ENCODE measurements around the gene NFASC.
A peak's percentile ranks its signal among the peaks of the same experiment; 100 is the strongest.

The NFASC gene

GRCh38 chr1:204931768-204932572 lies 61.3 kb downstream of the NFASC start:
- no peak overlapping the region for H3K27ac ChIP-seq (ENCODE audit: low read length)
- H3K27me3 ChIP-seq (ENCODE audit: control insufficient read depth, insufficient read depth, low read length) = no peaks in the 10 kb centered on the region

GRCh38 chr1:204932573-204932909 lies 61.9 kb downstream of the NFASC start:
- Histone ChIP-seq H3K9me3 (ENCODE audit: control insufficient read depth, insufficient read depth, low read length) (no peaks in the 10 kb centered on the region), H3K27ac (ENCODE audit: low read length) (no peak overlapping the region), H3K27me3 (ENCODE audit: control insufficient read depth, insufficient read depth, low read length) (no peaks in the 10 kb centered on the region), H3K36me3 (ENCODE audit: control insufficient read depth, insufficient read depth, low read length) (no peaks in the 10 kb centered on the region), H3K4me3 (ENCODE audit: low read length) (no peak overlapping the region), H3K4me1 (ENCODE audit: control insufficient read depth, insufficient read depth, low read length) (peaks cover 11% of the 10 kb centered on the region)
- no peak for DNase-seq (ENCODE audit: low read depth, low spot score)
- no CpG with 5 or more reads among the region's 7 CpGs for WGBS (ENCODE audit: insufficient coverage, insufficient read length)

More at GRCh38 chr1:204931768-204932572, 61.3 kb downstream of the NFASC start:
- peaks cover 11% of the 10 kb centered on the region for H3K4me1 ChIP-seq (ENCODE audit: control insufficient read depth, insufficient read depth, low read length)
- H3K4me3 ChIP-seq (ENCODE audit: low read length) = no peak overlapping the region
- H3K9me3 ChIP-seq (ENCODE audit: control insufficient read depth, insufficient read depth, low read length) = no peaks in the 10 kb centered on the region
- no peak for DNase-seq (ENCODE audit: low read depth, low spot score)
- WGBS (ENCODE audit: insufficient coverage, insufficient read length) = no CpG with 5 or more reads among the region's 7 CpGs
- no peaks in the 10 kb centered on the region for H3K36me3 ChIP-seq (ENCODE audit: control insufficient read depth, insufficient read depth, low read length)

- Histone ChIP-seq H3K27ac (ENCODE audit: low read length) (no peak overlapping the region), H3K36me3 (ENCODE audit: control insufficient read depth, insufficient read depth, low read length) (no peaks in the 10 kb centered on the region), H3K4me3 (ENCODE audit: low read length) (no peak overlapping the region), H3K4me1 (ENCODE audit: control insufficient read depth, insufficient read depth, low read length) (no peaks in the 10 kb centered on the region), H3K9me3 (ENCODE audit: control insufficient read depth, insufficient read depth, low read length) (no peaks in the 10 kb centered on the region), H3K27me3 (ENCODE audit: control insufficient read depth, insufficient read depth, low read length) (no peaks in the 10 kb centered on the region)
- no CpG with 5 or more reads among the region's 3 CpGs for WGBS (ENCODE audit: insufficient coverage, insufficient read length)
- no peak for DNase-seq (ENCODE audit: low read depth, low spot score)
Measured at GRCh38 chr1:204935155-204935554, 64.5 kb downstream of the NFASC start.

- Histone ChIP-seq H3K4me1 (ENCODE audit: control insufficient read depth, insufficient read depth, low read length) (peaks cover 5% of the 10 kb centered on the region; the same call in 1 of the 2 replicates), H3K27me3 (ENCODE audit: control insufficient read depth, insufficient read depth, low read length) (no peaks in the 10 kb centered on the region), H3K4me3 (ENCODE audit: low read length) (no peak overlapping the region), H3K36me3 (ENCODE audit: control insufficient read depth, insufficient read depth, low read length) (no peaks in the 10 kb centered on the region), H3K9me3 (ENCODE audit: control insufficient read depth, insufficient read depth, low read length) (no peaks in the 10 kb centered on the region), H3K27ac (ENCODE audit: low read length) (no peak overlapping the region)
- WGBS (ENCODE audit: insufficient coverage, insufficient read length) = no CpG with 5 or more reads among the region's 4 CpGs
- no peak for DNase-seq (ENCODE audit: low read depth, low spot score)
Measured at GRCh38 chr1:204936765-204937164, 66.1 kb downstream of the NFASC start.

- Histone ChIP-seq H3K4me3 (ENCODE audit: low read length) (no peak overlapping the region), H3K27ac (ENCODE audit: low read length) (no peak overlapping the region), H3K9me3 (ENCODE audit: control insufficient read depth, insufficient read depth, low read length) (no peaks in the 10 kb centered on the region), H3K4me1 (ENCODE audit: control insufficient read depth, insufficient read depth, low read length) (peaks cover 5% of the 10 kb centered on the region; the same call in 1 of the 2 replicates), H3K36me3 (ENCODE audit: control insufficient read depth, insufficient read depth, low read length) (no peaks in the 10 kb centered on the region), H3K27me3 (ENCODE audit: control insufficient read depth, insufficient read depth, low read length) (no peaks in the 10 kb centered on the region)
- WGBS (ENCODE audit: insufficient coverage, insufficient read length) = no CpG with 5 or more reads among the region's 11 CpGs
- DNase-seq (ENCODE audit: low read depth, low spot score) = no peak
Measured at GRCh38 chr1:204937901-204938300, 67.2 kb downstream of the NFASC start.

GRCh38 chr1:204940591-204940990 lies 69.9 kb downstream of the NFASC start:
- H3K27ac ChIP-seq (ENCODE audit: low read length) = no peak overlapping the region
- H3K9me3 ChIP-seq (ENCODE audit: control insufficient read depth, insufficient read depth, low read length) = no peaks in the 10 kb centered on the region
- H3K27me3 ChIP-seq (ENCODE audit: control insufficient read depth, insufficient read depth, low read length) = no peaks in the 10 kb centered on the region
- H3K4me3 ChIP-seq (ENCODE audit: low read length) = no peak overlapping the region
- peaks cover 5% of the 10 kb centered on the region; the same call in 1 of the 2 replicates for H3K4me1 ChIP-seq (ENCODE audit: control insufficient read depth, insufficient read depth, low read length)
- DNase-seq (ENCODE audit: low read depth, low spot score) = no peak
- WGBS (ENCODE audit: insufficient coverage, insufficient read length) = no CpG with 5 or more reads among the region's 2 CpGs
- H3K36me3 ChIP-seq (ENCODE audit: control insufficient read depth, insufficient read depth, low read length) = no peaks in the 10 kb centered on the region

GRCh38 chr1:204941421-204942338 lies 71.0 kb downstream of the NFASC start:
- H3K4me3 ChIP-seq (ENCODE audit: low read length) = no peak overlapping the region
- peaks cover 5% of the 10 kb centered on the region; the same call in 1 of the 2 replicates for H3K4me1 ChIP-seq (ENCODE audit: control insufficient read depth, insufficient read depth, low read length)
- H3K9me3 ChIP-seq (ENCODE audit: control insufficient read depth, insufficient read depth, low read length) = no peaks in the 10 kb centered on the region
- H3K36me3 ChIP-seq (ENCODE audit: control insufficient read depth, insufficient read depth, low read length) = no peaks in the 10 kb centered on the region
- no CpG with 5 or more reads among the region's 15 CpGs for WGBS (ENCODE audit: insufficient coverage, insufficient read length)
- no peak overlapping the region for H3K27ac ChIP-seq (ENCODE audit: low read length)
- no peaks in the 10 kb centered on the region for H3K27me3 ChIP-seq (ENCODE audit: control insufficient read depth, insufficient read depth, low read length)
- DNase-seq (ENCODE audit: low read depth, low spot score) = peak; percentile 68

- no peaks in the 10 kb centered on the region for H3K27me3 ChIP-seq (ENCODE audit: control insufficient read depth, insufficient read depth, low read length)
- no CpG with 5 or more reads among the region's 6 CpGs for WGBS (ENCODE audit: insufficient coverage, insufficient read length)
- H3K4me3 ChIP-seq (ENCODE audit: low read length) = no peak overlapping the region
- H3K27ac ChIP-seq (ENCODE audit: low read length) = no peak overlapping the region
- no peaks in the 10 kb centered on the region for H3K9me3 ChIP-seq (ENCODE audit: control insufficient read depth, insufficient read depth, low read length)
- no peaks in the 10 kb centered on the region for H3K36me3 ChIP-seq (ENCODE audit: control insufficient read depth, insufficient read depth, low read length)
- H3K4me1 ChIP-seq (ENCODE audit: control insufficient read depth, insufficient read depth, low read length) = peaks cover 5% of the 10 kb centered on the region; the same call in 1 of the 2 replicates
- DNase-seq (ENCODE audit: low read depth, low spot score) = no peak
Measured at GRCh38 chr1:204943495-204943894, 72.8 kb downstream of the NFASC start.

GRCh38 chr1:204944662-204945061 lies 74.0 kb downstream of the NFASC start:
- Histone ChIP-seq H3K4me1 (ENCODE audit: control insufficient read depth, insufficient read depth, low read length) (peaks cover 5% of the 10 kb centered on the region; the same call in 1 of the 2 replicates), H3K27ac (ENCODE audit: low read length) (no peak overlapping the region), H3K36me3 (ENCODE audit: control insufficient read depth, insufficient read depth, low read length) (no peaks in the 10 kb centered on the region), H3K27me3 (ENCODE audit: control insufficient read depth, insufficient read depth, low read length) (no peaks in the 10 kb centered on the region), H3K9me3 (ENCODE audit: control insufficient read depth, insufficient read depth, low read length) (no peaks in the 10 kb centered on the region), H3K4me3 (ENCODE audit: low read length) (no peak overlapping the region)
- no peak for DNase-seq (ENCODE audit: low read depth, low spot score)
- no CpG with 5 or more reads among the region's 4 CpGs for WGBS (ENCODE audit: insufficient coverage, insufficient read length)

- H3K4me1 ChIP-seq (ENCODE audit: control insufficient read depth, insufficient read depth, low read length) = peaks cover 8% of the 10 kb centered on the region; the same call in 1 of the 2 replicates
- H3K4me3 ChIP-seq (ENCODE audit: low read length) = no peak overlapping the region
- no peaks in the 10 kb centered on the region for H3K36me3 ChIP-seq (ENCODE audit: control insufficient read depth, insufficient read depth, low read length)
- H3K27ac ChIP-seq (ENCODE audit: low read length) = no peak overlapping the region
- no CpG with 5 or more reads among the region's 4 CpGs for WGBS (ENCODE audit: insufficient coverage, insufficient read length)
- no peak for DNase-seq (ENCODE audit: low read depth, low spot score)
- no peaks in the 10 kb centered on the region for H3K27me3 ChIP-seq (ENCODE audit: control insufficient read depth, insufficient read depth, low read length)
- H3K9me3 ChIP-seq (ENCODE audit: control insufficient read depth, insufficient read depth, low read length) = no peaks in the 10 kb centered on the region
Measured at GRCh38 chr1:204945565-204945977, 74.9 kb downstream of the NFASC start.
